ENCODE measurements around the gene CDKN1C. TPM values are rescaled to one million over a fixed set of nuclear protein-coding genes. Genes with fewer than 3 reads are reported as not detected.

CDKN1C gene
- total RNA-seq, 4 donors from 2014 or later: 153 to 349 (median 186) TPM

- Histone ChIP-seq H3K4me3 (no peak overlapping the region), H3K27me3 (peaks cover 0 to 9% (median 0%) of the 10 kb centered on the region in 4 donors), H3K27ac (replicated peaks in 1 of 4) (no peak overlapping the region), H3K36me3 (no peaks in the 10 kb centered on the region), H3K9me3 (no peaks in the 10 kb centered on the region), H3K4me1 (no peaks in the 10 kb centered on the region)
- TF ChIP-seq EP300 (IDR thresholded peaks at IDR 0.05) (no peak), POLR2A (IDR thresholded peaks at IDR 0.05; ENCODE audit: low read depth) (no peak), POLR2AphosphoS5 (IDR thresholded peaks at IDR 0.05) (no peak)
- TF ChIP-seq, protein P1, sequence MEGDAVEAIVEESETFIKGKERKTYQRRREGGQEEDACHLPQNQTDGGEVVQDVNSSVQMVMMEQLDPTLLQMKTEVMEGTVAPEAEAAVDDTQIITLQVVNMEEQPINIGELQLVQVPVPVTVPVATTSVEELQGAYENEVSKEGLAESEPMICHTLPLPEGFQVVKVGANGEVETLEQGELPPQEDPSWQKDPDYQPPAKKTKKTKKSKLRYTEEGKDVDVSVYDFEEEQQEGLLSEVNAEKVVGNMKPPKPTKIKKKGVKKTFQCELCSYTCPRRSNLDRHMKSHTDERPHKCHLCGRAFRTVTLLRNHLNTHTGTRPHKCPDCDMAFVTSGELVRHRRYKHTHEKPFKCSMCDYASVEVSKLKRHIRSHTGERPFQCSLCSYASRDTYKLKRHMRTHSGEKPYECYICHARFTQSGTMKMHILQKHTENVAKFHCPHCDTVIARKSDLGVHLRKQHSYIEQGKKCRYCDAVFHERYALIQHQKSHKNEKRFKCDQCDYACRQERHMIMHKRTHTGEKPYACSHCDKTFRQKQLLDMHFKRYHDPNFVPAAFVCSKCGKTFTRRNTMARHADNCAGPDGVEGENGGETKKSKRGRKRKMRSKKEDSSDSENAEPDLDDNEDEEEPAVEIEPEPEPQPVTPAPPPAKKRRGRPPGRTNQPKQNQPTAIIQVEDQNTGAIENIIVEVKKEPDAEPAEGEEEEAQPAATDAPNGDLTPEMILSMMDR (IDR thresholded peaks at IDR 0.05): no peak
- DNase-seq (ENCODE audit: extremely low spot score): no peak
- 91% methylated on average over 8 of the region's 9 CpGs for WGBS
- intact Hi-C loops (cut with DNase I): no loop called here
Measured at GRCh38 chr11:2919188-2919587, 33.6 kb upstream of the CDKN1C start.

DNA sequence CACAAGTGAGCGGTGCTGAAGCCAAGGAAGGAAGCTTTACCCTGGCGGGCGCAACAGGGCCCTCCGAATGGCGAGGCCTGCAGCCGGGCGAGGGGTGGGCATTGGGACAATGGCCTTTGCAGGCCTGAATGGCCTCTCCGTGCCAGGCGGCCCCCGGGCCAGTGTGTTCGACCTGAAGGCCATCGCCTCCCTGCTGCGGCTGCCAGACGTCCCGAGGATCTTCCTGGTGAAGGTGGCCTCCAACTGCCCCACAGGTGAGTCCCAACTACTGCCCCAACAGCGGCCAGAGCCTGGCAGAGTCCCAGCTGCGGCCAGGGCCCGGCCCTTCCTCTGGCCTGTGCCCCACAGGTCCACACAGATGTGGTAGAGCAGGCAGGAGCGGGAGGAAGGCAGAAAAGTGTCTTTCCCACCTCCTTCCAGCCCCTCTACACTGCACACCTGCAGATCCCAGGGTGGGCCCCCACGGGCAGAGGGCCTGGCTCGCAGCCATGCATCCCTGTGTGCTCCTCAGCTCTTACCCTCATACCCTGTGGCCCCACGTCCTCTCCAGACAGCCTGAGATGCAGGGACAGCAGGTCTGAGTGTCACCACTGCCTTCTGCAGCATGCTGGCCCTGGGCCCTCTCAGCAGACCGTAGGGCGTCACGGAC, 32.4 kb upstream of the CDKN1C start:
- WGBS: 85% methylated on average over 19 of the region's 25 CpGs
- Histone ChIP-seq H3K9me3 (no peaks in the 10 kb centered on the region), H3K4me1 (peaks cover 0 to 5% (median 0%) of the 10 kb centered on the region in 4 donors), H3K36me3 (no peaks in the 10 kb centered on the region), H3K4me3 (no peak overlapping the region), H3K27ac (replicated peaks in 1 of 4) (no peak overlapping the region), H3K27me3 (peaks cover 0 to 5% (median 0%) of the 10 kb centered on the region in 4 donors)
- TF ChIP-seq, protein P1 (IDR thresholded peaks at IDR 0.05): no peak
- TF ChIP-seq POLR2AphosphoS5 (IDR thresholded peaks at IDR 0.05) (no peak), POLR2A (IDR thresholded peaks at IDR 0.05; ENCODE audit: low read depth) (no peak), EP300 (IDR thresholded peaks at IDR 0.05) (no peak)
- DNase-seq (ENCODE audit: extremely low spot score): no peak
- intact Hi-C loops (cut with DNase I): no loop called here

DNA sequence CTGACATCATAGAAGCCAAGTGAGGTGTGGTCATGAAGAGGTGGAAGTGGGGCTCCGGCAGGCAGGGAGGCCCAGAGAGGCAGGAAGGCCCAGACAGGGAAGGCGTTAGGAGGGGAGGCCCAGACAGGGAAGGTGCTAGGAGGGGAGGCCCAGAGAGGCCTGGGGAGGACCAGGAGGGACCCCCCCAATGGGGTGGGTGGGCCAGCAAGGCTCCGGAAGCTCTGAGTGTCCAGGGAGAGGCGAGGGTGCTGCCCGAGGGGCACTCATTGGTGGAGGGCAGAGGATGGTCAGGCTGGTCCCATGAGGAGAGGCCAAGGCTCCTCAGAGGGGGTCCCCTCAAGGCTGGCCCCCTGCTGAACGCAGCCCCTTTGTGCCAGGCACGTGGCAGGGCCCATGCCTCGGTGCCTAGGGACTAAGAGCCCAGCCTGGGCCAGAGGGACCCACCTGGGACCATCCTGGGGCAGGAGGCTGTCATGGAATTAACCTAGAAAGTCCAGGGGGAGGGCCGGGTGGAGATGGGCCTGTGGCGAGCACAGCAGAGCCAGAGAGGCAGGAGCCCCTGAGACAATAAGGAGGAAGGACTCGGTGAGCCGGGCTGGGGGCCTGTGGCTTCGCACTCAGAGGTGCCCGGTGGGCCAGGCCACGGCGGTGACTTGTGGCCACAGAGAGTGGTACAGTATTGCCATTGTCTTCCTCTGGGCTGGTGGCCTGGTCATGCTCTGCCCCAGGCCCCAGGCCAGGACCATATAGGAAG, 31.5 kb upstream of the CDKN1C start:
- WGBS: 94% methylated on average over 16 of the region's 16 CpGs
- Histone ChIP-seq H3K4me3 (no peak overlapping the region), H3K27me3 (peaks cover 0 to 3% (median 0%) of the 10 kb centered on the region in 4 donors), H3K27ac (replicated peaks in 1 of 4) (no peak overlapping the region), H3K4me1 (peaks cover 0 to 5% (median 0%) of the 10 kb centered on the region in 4 donors), H3K9me3 (no peaks in the 10 kb centered on the region), H3K36me3 (no peaks in the 10 kb centered on the region)
- intact Hi-C loops (cut with DNase I): no loop called here
- DNase-seq (ENCODE audit: extremely low spot score): no peak
- TF ChIP-seq POLR2A (IDR thresholded peaks at IDR 0.05; ENCODE audit: low read depth) (no peak), POLR2AphosphoS5 (IDR thresholded peaks at IDR 0.05) (no peak), EP300 (IDR thresholded peaks at IDR 0.05) (no peak)
- TF ChIP-seq, protein P1 (IDR thresholded peaks at IDR 0.05): no peak

GRCh38 chr11:2916114-2916891, 30.7 kb upstream of the CDKN1C start:
- intact Hi-C loops (cut with DNase I): no loop called here
- TF ChIP-seq, protein P1 (IDR thresholded peaks at IDR 0.05): no peak
- TF ChIP-seq POLR2AphosphoS5 (IDR thresholded peaks at IDR 0.05): no peak
- TF ChIP-seq POLR2A (IDR thresholded peaks at IDR 0.05; ENCODE audit: low read depth): no peak
- no peak for TF ChIP-seq EP300 (IDR thresholded peaks at IDR 0.05)
- 85% methylated on average over 11 of the region's 20 CpGs for WGBS
- peaks cover 0 to 5% (median 0%) of the 10 kb centered on the region in 4 donors for H3K4me1 ChIP-seq
- DNase-seq (ENCODE audit: extremely low spot score): no peak
- no peak overlapping the region for H3K27ac ChIP-seq (replicated peaks in 1 of 4)
- no peak overlapping the region for H3K4me3 ChIP-seq
- no peaks in the 10 kb centered on the region for H3K36me3 ChIP-seq
- H3K27me3 ChIP-seq: no peaks in the 10 kb centered on the region
- H3K9me3 ChIP-seq: no peaks in the 10 kb centered on the region
